IMR-90 (cell line): Measurements from ENCODE around the gene PSMD1. TPM values are rescaled to one million over a fixed set of nuclear protein-coding genes. Genes with fewer than 3 reads are reported as not detected.

ENCODE experiments used
- ATAC-seq: fragments of 200-7000 bp; cut with Tn5 transposase; 2 replicates; pipeline ENCODE4 v1.9.1; 2020; ENCODE audit warnings: low read depth, mild to moderate bottlenecking, moderate library complexity
- BruUV-seq: library from RNA; stranded (reverse); fragments of 400-500 nt; replicated peaks from 2 replicates; lab custom pipeline; 2021; lab: Mats Ljungman, UMichigan
- CTCF ChIA-PET: fragments of 300-600 bp; formaldehyde crosslinking; extraction: SDS; loops from one replicate; lab custom pipeline; 2021; ENCODE audit warnings: antibody characterized with exemption; lab: Yijun Ruan, JAX
- POLR2A ChIA-PET: fragments of 300-600 bp; sonication (Branson Sonifier 250); formaldehyde crosslinking; loops from one replicate; lab custom pipeline; 2022; ENCODE audit warnings: antibody characterized with exemption; ENCODE audit not compliant: unreplicated experiment; lab: Charles Lee
- DNase-seq: peaks from one replicate; pipeline ENCODE4 v3.0.0; 2013
- H2AFZ ChIP-seq: replicated peaks from 2 replicates; pipeline ENCODE3; 2013; ENCODE audit warnings: low read length, mild to moderate bottlenecking; ENCODE audit not compliant: poor library complexity
- H2AK5ac ChIP-seq: 2 replicates; pipeline ENCODE4 v1.6.1; 2013; ENCODE audit warnings: low read depth, low read length, inconsistent platforms
- H2AK9ac ChIP-seq: replicated peaks from 2 replicates; pipeline ENCODE3; 2013; ENCODE audit warnings: mild to moderate bottlenecking, low read depth, low read length, moderate library complexity; ENCODE audit not compliant: poor library complexity
- H2BK120ac ChIP-seq: 2 replicates; pipeline ENCODE4 v1.6.1; 2013; ENCODE audit warnings: low read depth, low read length, inconsistent platforms
- H2BK15ac ChIP-seq: 3 replicates; pipeline ENCODE4 v1.6.1; 2013; ENCODE audit warnings: low read depth, low read length, inconsistent platforms
- H2BK20ac ChIP-seq: 2 replicates; pipeline ENCODE4 v1.6.1; 2013; ENCODE audit warnings: low read depth, mild to moderate bottlenecking, inconsistent platforms, low read length, moderate library complexity
- H2BK5ac ChIP-seq: 2 replicates; pipeline ENCODE4 v1.6.1; 2013; ENCODE audit warnings: mild to moderate bottlenecking, low read depth, low read length, inconsistent platforms; ENCODE audit not compliant: poor library complexity, severe bottlenecking
- H3K14ac ChIP-seq: replicated peaks from 2 replicates; pipeline ENCODE4 v1.6.1; 2013; ENCODE audit warnings: low read depth, low read length, inconsistent platforms
- H3K18ac ChIP-seq: 2 replicates; pipeline ENCODE4 v1.6.1; 2013; ENCODE audit warnings: low read depth, low read length, control low read depth
- H3K23ac ChIP-seq: 2 replicates; pipeline ENCODE4 v1.6.1; 2013; ENCODE audit warnings: low read depth, low read length, inconsistent platforms
- H3K27ac ChIP-seq: 2 replicates; pipeline ENCODE4 v1.5.1; 2013; ENCODE audit warnings: mild to moderate bottlenecking, control low read depth, low read length; ENCODE audit not compliant: insufficient read depth
- H3K27me3 ChIP-seq: 2 replicates; pipeline ENCODE4 v1.6.1; 2013; ENCODE audit warnings: low read length; ENCODE audit not compliant: control insufficient read depth, insufficient read depth
- H3K36me3 ChIP-seq: 2 replicates; pipeline ENCODE4 v1.6.1; 2013; ENCODE audit warnings: low read length, mixed read lengths; ENCODE audit not compliant: control insufficient read depth, insufficient read depth
- H3K4ac ChIP-seq: 2 replicates; pipeline ENCODE4 v1.6.1; 2013; ENCODE audit warnings: low read depth, low read length, inconsistent platforms
- H3K4me1 ChIP-seq: 2 replicates; pipeline ENCODE4 v1.6.1; 2013; ENCODE audit warnings: low read length, mixed read lengths; ENCODE audit not compliant: control insufficient read depth, insufficient read depth
- H3K4me2 ChIP-seq: 2 replicates; pipeline ENCODE4 v1.6.1; 2013; ENCODE audit warnings: low read depth, mild to moderate bottlenecking, control low read depth, low read length, moderate library complexity
- H3K4me3 ChIP-seq: 2 replicates; pipeline ENCODE4 v1.5.1; 2013; ENCODE audit warnings: low read depth, mild to moderate bottlenecking, control low read depth, low read length, moderate library complexity; ENCODE audit not compliant: insufficient read depth
- H3K56ac ChIP-seq: 2 replicates; pipeline ENCODE4 v1.6.1; 2013; ENCODE audit warnings: low read length, inconsistent platforms; ENCODE audit not compliant: insufficient read depth; ENCODE audit errors: extremely low read depth
- H3K79me1 ChIP-seq, 2 experiments: 2 replicates each; pipeline ENCODE4 v1.6.1; 2013; ENCODE audit warnings: low read length in 2 of 2, inconsistent platforms in 1 of 2, low read depth in 1 of 2
- H3K9ac ChIP-seq: 2 replicates; pipeline ENCODE4 v1.6.1; 2013; ENCODE audit warnings: low read depth, low read length, control low read depth
- H3K9me1 ChIP-seq: 2 replicates; pipeline ENCODE4 v1.6.1; 2013; ENCODE audit warnings: low read length, inconsistent platforms; ENCODE audit not compliant: insufficient read depth
- H3K9me3 ChIP-seq: 2 replicates; pipeline ENCODE4 v1.6.1; 2013; ENCODE audit warnings: low read length; ENCODE audit not compliant: control insufficient read depth, insufficient read depth
- H4K20me1 ChIP-seq: 2 replicates; pipeline ENCODE4 v1.6.1; 2013; ENCODE audit warnings: low read length, inconsistent platforms; ENCODE audit not compliant: insufficient read depth
- H4K5ac ChIP-seq: 2 replicates; pipeline ENCODE4 v1.6.1; 2013; ENCODE audit warnings: mild to moderate bottlenecking, low read depth, low read length, control low read depth
- H4K8ac ChIP-seq, 2 experiments: 2 replicates each; pipeline ENCODE4 v1.6.1; 2013; ENCODE audit warnings: low read depth in 2 of 2, low read length in 2 of 2, control low read depth in 1 of 2, inconsistent platforms in 1 of 2
- H4K91ac ChIP-seq: 2 replicates; pipeline ENCODE4 v1.6.1; 2013; ENCODE audit warnings: low read depth, low read length, inconsistent platforms; ENCODE audit not compliant: insufficient read depth
- BHLHE40 ChIP-seq: fragments of 150-350 bp; IDR thresholded peaks from 2 replicates; pipeline ENCODE4 v1.6.1; 2016; ENCODE audit warnings: mild to moderate bottlenecking, low read depth, low read length
- CEBPB ChIP-seq: IDR thresholded peaks from 2 replicates; pipeline ENCODE4 v1.6.1; 2012; ENCODE audit warnings: low read depth, low read length, improper control_type of control experiment
- CHD1 ChIP-seq: IDR thresholded peaks from 2 replicates; pipeline ENCODE4 v1.6.1; 2012; ENCODE audit warnings: low read depth, low read length, improper control_type of control experiment
- FOS ChIP-seq: fragments of 150-350 bp; IDR thresholded peaks from 2 replicates; pipeline ENCODE4 v1.6.1; 2016; ENCODE audit warnings: low read depth, low read length
- MAFK ChIP-seq: IDR thresholded peaks from 2 replicates; pipeline ENCODE4 v1.6.1; 2012; ENCODE audit warnings: low read depth, low read length, improper control_type of control experiment
- MAZ ChIP-seq: IDR thresholded peaks from 2 replicates; pipeline ENCODE4 v1.6.1; 2012; ENCODE audit warnings: low read depth, mild to moderate bottlenecking, low read length, improper control_type of control experiment, moderate library complexity, borderline replicate concordance
- MXI1 ChIP-seq: IDR thresholded peaks from 2 replicates; pipeline ENCODE4 v1.6.1; 2012; ENCODE audit warnings: low read depth, mild to moderate bottlenecking, low read length, moderate library complexity, borderline replicate concordance
- NFE2L2 ChIP-seq: fragments of 150-350 bp; IDR thresholded peaks from 2 replicates; pipeline ENCODE4 v1.6.1; 2016; ENCODE audit warnings: low read depth, mild to moderate bottlenecking, low read length
- POLR2A ChIP-seq: IDR thresholded peaks from 2 replicates; pipeline ENCODE4 v1.6.1; 2012; ENCODE audit warnings: mild to moderate bottlenecking, low read depth, low read length
- RAD21 ChIP-seq: IDR thresholded peaks from 2 replicates; pipeline ENCODE4 v1.6.1; 2012; ENCODE audit warnings: low read length, improper control_type of control experiment
- RCOR1 ChIP-seq: IDR thresholded peaks from 2 replicates; pipeline ENCODE4 v1.6.1; 2012; ENCODE audit warnings: mild to moderate bottlenecking, low read length, improper control_type of control experiment; ENCODE audit not compliant: insufficient replicate concordance
- RFX5 ChIP-seq: IDR thresholded peaks from 2 replicates; pipeline ENCODE4 v1.8.0; 2012; ENCODE audit warnings: low read depth, mild to moderate bottlenecking, low read length, moderate library complexity
- SMC3 ChIP-seq: fragments of 150-350 bp; IDR thresholded peaks from 2 replicates; pipeline ENCODE4 v1.6.1; 2016; ENCODE audit warnings: low read depth, mild to moderate bottlenecking, antibody characterized with exemption, low read length, moderate library complexity
- WGBS, 2 experiments: methylation state at CpG; one replicate each; pipeline versions ENCODE4 v1.1.5 to v1.1.7; 2013; ENCODE audit warnings: missing lambda C conversion rate in 2 of 2; ENCODE audit not compliant: insufficient read length in 1 of 2; ENCODE audit errors: extremely low coverage in 2 of 2; 5-methylcytosine and 5-hydroxymethylcytosine counted together
- dilution Hi-C: fragments of 300-500 bp; cut with HindIII; formaldehyde crosslinking; loops from one replicate; pipeline ENCODE4 v1.14.3; 2018; ENCODE audit warnings: low sequenced_read_pairs; ENCODE audit not compliant: unreplicated experiment
- in situ Hi-C: fragments of 300-500 bp; cut with MboI; formaldehyde crosslinking; loops from 3 replicates; pipeline ENCODE4 v1.14.3; 2019; ENCODE audit warnings: low sequenced_read_pairs, inconsistent platforms, mixed read lengths
- intact Hi-C: fragments of 100-400 bp; cut with micrococcal nuclease; formaldehyde crosslinking; loops from 2 replicates; pipeline ENCODE4 v1.10.0; 2022
- polyA plus RNA-seq, 3 experiments: library from polyadenylated mRNA; depleted of rRNA; stranded (reverse); fragments of >200 nt; gene quantifications; 2 replicates each; pipeline ENCODE4 v1.2.3, GENCODE V29; 2012; ENCODE audit warnings: low replicate concordance in 1 of 3
- total RNA-seq: library from RNA; depleted of rRNA; stranded (reverse); fragments of >200 nt; gene quantifications from 2 replicates; pipeline ENCODE4 v1.2.3, GENCODE V29; 2012
- TF ChIP-seq, protein P1 (sequence below): conservative IDR thresholded peaks from 2 replicates; pipeline ENCODE4 v1.5.1; 2012; ENCODE audit warnings: mild to moderate bottlenecking, low read depth, low read length, improper control_type of control experiment
- TF ChIP-seq, protein P2 (sequence below): fragments of 150-350 bp; IDR thresholded peaks from 2 replicates; pipeline ENCODE4 v1.6.1; 2017; ENCODE audit warnings: mild to moderate bottlenecking, antibody characterized with exemption, low read length, low read depth
- TF ChIP-seq, protein P3 (sequence below): fragments of 150-350 bp; IDR thresholded peaks from 2 replicates; pipeline ENCODE4 v1.6.1; 2016; ENCODE audit warnings: low read depth, mild to moderate bottlenecking, low read length, moderate library complexity, borderline replicate concordance

The PSMD1 gene
- total and polyA plus RNA-seq, 2 of the 4 experiments (the other 2 are of a cell fraction): 89.8 to 181 TPM

DNA sequence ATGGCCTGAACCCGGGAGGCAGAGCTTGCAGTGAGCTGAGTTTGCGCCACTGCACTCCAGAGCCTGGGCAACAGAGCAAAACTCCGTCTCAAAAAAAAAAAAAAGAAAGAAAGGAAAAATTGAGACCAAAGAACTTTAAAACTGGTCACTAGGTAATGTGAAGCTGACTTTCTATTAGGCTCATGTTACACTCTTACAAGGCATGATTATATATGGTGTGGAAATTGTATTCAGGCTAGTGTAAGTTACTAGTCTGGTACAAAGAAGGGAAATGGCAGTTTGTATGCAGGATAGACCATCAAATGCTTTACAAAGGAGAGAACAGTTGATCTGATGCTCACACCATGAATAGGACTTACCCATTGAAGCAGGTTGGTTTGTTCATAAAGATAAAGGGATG, 106.3 kb downstream of the PSMD1 start:
- WGBS, 2 experiments: no CpG with 5 or more reads among the region's 3 CpGs
- ATAC-seq: no peak

More for the DNA sequence above, 106.3 kb downstream of the PSMD1 start:
- Histone ChIP-seq H3K4me2 (peak overlapping the region; percentile 49; the same call in 1 of the 2 replicates), H3K9me1 (peaks cover 6% of the 10 kb centered on the region), H2AK9ac (no peak overlapping the region), H4K91ac (peak overlapping the region; percentile 98), H3K23ac (peak overlapping the region; percentile 90), H3K36me3 (peaks cover 5% of the 10 kb centered on the region), H4K5ac (peak overlapping the region; percentile 99), H3K9me3 (no peaks in the 10 kb centered on the region), H3K56ac (peak overlapping the region; percentile 82; the same call in 1 of the 2 replicates), H2AFZ (no peak overlapping the region), H4K20me1 (no peaks in the 10 kb centered on the region), H3K4ac (peak overlapping the region; percentile 95), H3K27me3 (no peaks in the 10 kb centered on the region), H2BK20ac (peak overlapping the region; percentile 99), H2BK120ac (peak overlapping the region; percentile 97), H2AK5ac (peak overlapping the region; percentile 97), H3K79me1 (peaks cover 15 to 49% of the 10 kb centered on the region in 2 experiments), H3K9ac (peak overlapping the region; percentile 9; the same call in 1 of the 2 replicates), H3K27ac (peak overlapping the region; percentile 100), H3K18ac (peak overlapping the region; percentile 98), H3K4me3 (no peak overlapping the region), H4K8ac (peak overlapping the region; percentile 81 to 97), H2BK5ac (peak overlapping the region; percentile 91), H3K14ac (peak overlapping the region; percentile 95), H2BK15ac (peak overlapping the region; percentile 89; the same call in 2 of the 3 replicates), H3K4me1 (peaks cover 23% of the 10 kb centered on the region)
- ChIA-PET CTCF (interaction anchor here (0.7 to 0.8 kb wide), 2 partner anchors 83 to 95 kb away, joined by 3 to 4 read pairs; no protein-coding TSS in a partner anchor), POLR2A (no interaction called here)
- in situ Hi-C loops (no loop called here), intact Hi-C loops (loop anchor here (2.0 to 5.0 kb wide), 2 partner anchors 51 to 60 kb away; no protein-coding TSS in a partner anchor), dilution Hi-C loops (no loop called here)
- BruUV-seq: no TSS peak
- no peak for TF ChIP-seq CEBPB
- TF ChIP-seq, protein P1, sequence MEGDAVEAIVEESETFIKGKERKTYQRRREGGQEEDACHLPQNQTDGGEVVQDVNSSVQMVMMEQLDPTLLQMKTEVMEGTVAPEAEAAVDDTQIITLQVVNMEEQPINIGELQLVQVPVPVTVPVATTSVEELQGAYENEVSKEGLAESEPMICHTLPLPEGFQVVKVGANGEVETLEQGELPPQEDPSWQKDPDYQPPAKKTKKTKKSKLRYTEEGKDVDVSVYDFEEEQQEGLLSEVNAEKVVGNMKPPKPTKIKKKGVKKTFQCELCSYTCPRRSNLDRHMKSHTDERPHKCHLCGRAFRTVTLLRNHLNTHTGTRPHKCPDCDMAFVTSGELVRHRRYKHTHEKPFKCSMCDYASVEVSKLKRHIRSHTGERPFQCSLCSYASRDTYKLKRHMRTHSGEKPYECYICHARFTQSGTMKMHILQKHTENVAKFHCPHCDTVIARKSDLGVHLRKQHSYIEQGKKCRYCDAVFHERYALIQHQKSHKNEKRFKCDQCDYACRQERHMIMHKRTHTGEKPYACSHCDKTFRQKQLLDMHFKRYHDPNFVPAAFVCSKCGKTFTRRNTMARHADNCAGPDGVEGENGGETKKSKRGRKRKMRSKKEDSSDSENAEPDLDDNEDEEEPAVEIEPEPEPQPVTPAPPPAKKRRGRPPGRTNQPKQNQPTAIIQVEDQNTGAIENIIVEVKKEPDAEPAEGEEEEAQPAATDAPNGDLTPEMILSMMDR: no peak
- TF ChIP-seq FOS: no peak
- no peak for TF ChIP-seq SMC3
- TF ChIP-seq RFX5: no peak
- no peak for TF ChIP-seq POLR2A
- no peak for TF ChIP-seq RAD21
- no peak for TF ChIP-seq MXI1
- TF ChIP-seq BHLHE40: no peak
- TF ChIP-seq CHD1: no peak
- TF ChIP-seq NFE2L2: no peak
- TF ChIP-seq, protein P2, sequence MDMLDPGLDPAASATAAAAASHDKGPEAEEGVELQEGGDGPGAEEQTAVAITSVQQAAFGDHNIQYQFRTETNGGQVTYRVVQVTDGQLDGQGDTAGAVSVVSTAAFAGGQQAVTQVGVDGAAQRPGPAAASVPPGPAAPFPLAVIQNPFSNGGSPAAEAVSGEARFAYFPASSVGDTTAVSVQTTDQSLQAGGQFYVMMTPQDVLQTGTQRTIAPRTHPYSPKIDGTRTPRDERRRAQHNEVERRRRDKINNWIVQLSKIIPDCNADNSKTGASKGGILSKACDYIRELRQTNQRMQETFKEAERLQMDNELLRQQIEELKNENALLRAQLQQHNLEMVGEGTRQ: no peak
- TF ChIP-seq RCOR1: no peak
- TF ChIP-seq, protein P3, sequence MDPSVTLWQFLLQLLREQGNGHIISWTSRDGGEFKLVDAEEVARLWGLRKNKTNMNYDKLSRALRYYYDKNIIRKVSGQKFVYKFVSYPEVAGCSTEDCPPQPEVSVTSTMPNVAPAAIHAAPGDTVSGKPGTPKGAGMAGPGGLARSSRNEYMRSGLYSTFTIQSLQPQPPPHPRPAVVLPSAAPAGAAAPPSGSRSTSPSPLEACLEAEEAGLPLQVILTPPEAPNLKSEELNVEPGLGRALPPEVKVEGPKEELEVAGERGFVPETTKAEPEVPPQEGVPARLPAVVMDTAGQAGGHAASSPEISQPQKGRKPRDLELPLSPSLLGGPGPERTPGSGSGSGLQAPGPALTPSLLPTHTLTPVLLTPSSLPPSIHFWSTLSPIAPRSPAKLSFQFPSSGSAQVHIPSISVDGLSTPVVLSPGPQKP: no peak
- TF ChIP-seq MAFK: no peak
- no peak for TF ChIP-seq MAZ
- DNase-seq: no peak
